HepG2 (cell line): Measurements from ENCODE around the gene PCGF2. TPM values are rescaled to one million over a fixed set of nuclear protein-coding genes. Genes with fewer than 3 reads are reported as not detected.

Source experiments
- DMTF1 ChIP-seq: sonication (generic); formaldehyde crosslinking; IDR thresholded peaks from 2 replicates; pipeline ENCODE4 v1.4.0; 2020; ENCODE audit warnings: mild to moderate bottlenecking, missing genetic modification reagents
- FOXA1 ChIP-seq, 2 experiments: fragments of 450-650 bp in 1 of 2; sonication (generic) in 1 of 2; formaldehyde crosslinking in 1 of 2; IDR thresholded peaks; 2 replicates each; pipeline versions ENCODE4 v1.4.0 to v1.6.1; 2016 to 2020; ENCODE audit warnings: missing genetic modification reagents in 1 of 2
- FUBP1 ChIP-seq: sonication (generic); formaldehyde crosslinking; IDR thresholded peaks from 2 replicates; pipeline ENCODE4 v1.5.1; 2020; ENCODE audit warnings: missing genetic modification reagents, mild to moderate bottlenecking, borderline replicate concordance
- HNRNPLL ChIP-seq: fragments of 200-400 bp; formaldehyde crosslinking; IDR thresholded peaks from 2 replicates; pipeline ENCODE4 v1.6.1; 2017; ENCODE audit warnings: mild to moderate bottlenecking, low read depth, low read length; ENCODE audit not compliant: poor library complexity, severe bottlenecking
- JARID2 ChIP-seq: sonication (generic); formaldehyde crosslinking; IDR thresholded peaks from 2 replicates; pipeline ENCODE4 v1.8.1; 2023; ENCODE audit warnings: missing genetic modification reagents, inconsistent platforms; ENCODE audit not compliant: insufficient replicate concordance
- MED1 ChIP-seq: sonication (generic); formaldehyde crosslinking; IDR thresholded peaks from 2 replicates; pipeline ENCODE4 v1.4.0; 2020; ENCODE audit warnings: missing genetic modification reagents
- RARG ChIP-seq: sonication (generic); formaldehyde crosslinking; IDR thresholded peaks from 2 replicates; pipeline ENCODE4 v1.4.0; 2020; ENCODE audit warnings: low read depth, mild to moderate bottlenecking, missing genetic modification reagents
- SP1 ChIP-seq, 2 experiments: fragments of 450-650 bp in 1 of 2; sonication (generic) in 1 of 2; formaldehyde crosslinking in 1 of 2; IDR thresholded peaks; 2 replicates each; pipeline versions ENCODE4 v1.4.0 to v1.6.1; 2016 to 2020; ENCODE audit warnings: missing genetic modification reagents in 1 of 2
- THAP11 ChIP-seq: IDR thresholded peaks from 2 replicates; pipeline ENCODE4 v1.6.1; 2016; ENCODE audit warnings: missing biosample characterization, missing genetic modification reagents
- TOPORS ChIP-seq: sonication (generic); formaldehyde crosslinking; IDR thresholded peaks from 2 replicates; pipeline ENCODE4 v1.8.0; 2023; ENCODE audit warnings: mild to moderate bottlenecking, missing genetic modification reagents
- UBTF ChIP-seq: sonication (generic); formaldehyde crosslinking; IDR thresholded peaks from 2 replicates; pipeline ENCODE4 v1.4.0; 2020; ENCODE audit warnings: mild to moderate bottlenecking, missing genetic modification reagents
- YEATS4 ChIP-seq: sonication (generic); formaldehyde crosslinking; IDR thresholded peaks from 2 replicates; pipeline ENCODE4 v1.4.0; 2020; ENCODE audit warnings: missing genetic modification reagents, borderline replicate concordance
- ZBTB38 ChIP-seq: sonication (generic); formaldehyde crosslinking; IDR thresholded peaks from 2 replicates; pipeline ENCODE4 v1.5.1; 2020; ENCODE audit warnings: mild to moderate bottlenecking, missing genetic modification reagents
- ZBTB7A ChIP-seq: sonication (generic); formaldehyde crosslinking; IDR thresholded peaks from 2 replicates; pipeline ENCODE4 v1.8.0; 2022; ENCODE audit warnings: mild to moderate bottlenecking, missing genetic modification reagents
- ZNF281 ChIP-seq: sonication (generic); formaldehyde crosslinking; IDR thresholded peaks from 2 replicates; pipeline ENCODE4 v1.4.0; 2020; ENCODE audit warnings: missing genetic modification reagents, borderline replicate concordance
- ZNF614 ChIP-seq: IDR thresholded peaks from 2 replicates; pipeline ENCODE4 v1.6.1; 2018; ENCODE audit warnings: missing biosample characterization, missing genetic modification reagents, inconsistent platforms, borderline replicate concordance
- ZNF7 ChIP-seq: IDR thresholded peaks from 2 replicates; pipeline ENCODE4 v1.6.1; 2016; ENCODE audit warnings: missing biosample characterization, missing genetic modification reagents
- ZNF891 ChIP-seq: sonication (generic); formaldehyde crosslinking; IDR thresholded peaks from 2 replicates; pipeline ENCODE4 v1.5.0; 2020; ENCODE audit warnings: mild to moderate bottlenecking, missing genetic modification reagents
- polyA plus RNA-seq, 8 experiments: library from polyadenylated mRNA; depleted of rRNA in 3 of 8; stranded (reverse) in 7 of 8; unstranded in 1 of 8; fragments of >200 nt; fragmentation: Illumina TruSeq in 4 of 8; extraction: Trizol in 4 of 8; gene quantifications; 2 replicates each; pipeline versions ENCODE4 v1.2.1 to v1.2.3, GENCODE V29; 2011 to 2016; ENCODE audit warnings: low read depth in 4 of 8, missing spikeins in 1 of 8, mixed read lengths in 1 of 8; ENCODE audit not compliant: insufficient read depth in 1 of 8
- total RNA-seq, 5 experiments: library from RNA; depleted of rRNA; stranded (reverse); fragments of >200 nt; fragmentation: Illumina TruSeq; extraction: Trizol; gene quantifications; 2 replicates each; pipeline ENCODE4 v1.2.3, GENCODE V29; 2016; ENCODE audit warnings: low read depth in 1 of 5

The PCGF2 gene
- total and polyA plus RNA-seq, 2 of the 13 experiments (the other 11 are each of a cell fraction or from before 2014, with no cell fraction given), result 11.6 to 29.4 TPM

- peak; percentile 96 for TF ChIP-seq THAP11 (CRISPR knock-in tag)
- peak; percentile 27; the same call in 1 of the 2 replicates for TF ChIP-seq ZNF614 (CRISPR knock-in tag)
- no peak for TF ChIP-seq SP1 (IDR thresholded peaks at IDR 0.05)
- TF ChIP-seq SP1 (CRISPR knock-in tag; IDR thresholded peaks at IDR 0.05), result peak; percentile 89
- peak; percentile 86; the same call in 1 of the 2 replicates for TF ChIP-seq ZBTB38
- TF ChIP-seq YEATS4 (CRISPR knock-in tag), result peak; percentile 93
- peak; percentile 64; the same call in 1 of the 2 replicates for TF ChIP-seq ZNF281 (CRISPR knock-in tag)
- TF ChIP-seq ZNF891 (CRISPR knock-in tag), result peak; percentile 19; the same call in 1 of the 2 replicates
- TF ChIP-seq TOPORS (CRISPR knock-in tag), result peak; percentile 39; the same call in 1 of the 2 replicates
- TF ChIP-seq ZBTB7A (CRISPR knock-in tag), result 0 out of 2 replicates have a peak, but pooled peaks have one; percentile 23
- no peak for TF ChIP-seq JARID2 (CRISPR knock-in tag)
- no peak for TF ChIP-seq ZNF7
- TF ChIP-seq DMTF1 (CRISPR knock-in tag), result no peak; the same call in 1 of the 2 replicates
- TF ChIP-seq FUBP1 (CRISPR knock-in tag), result no peak
- TF ChIP-seq MED1 (CRISPR knock-in tag), result peak; percentile 49; the same call in 1 of the 2 replicates
- TF ChIP-seq UBTF (CRISPR knock-in tag), result peak; percentile 48; the same call in 1 of the 2 replicates
- no peak for TF ChIP-seq FOXA1 (IDR thresholded peaks at IDR 0.05)
- TF ChIP-seq FOXA1 (CRISPR knock-in tag; IDR thresholded peaks at IDR 0.05), result peak; percentile 34; the same call in 1 of the 2 replicates
- TF ChIP-seq HNRNPLL, result peak; percentile 63
- peak; percentile 89; the same call in 1 of the 2 replicates for TF ChIP-seq RARG (CRISPR knock-in tag)
Observed at GRCh38 chr17:38752308-38753070, 4.4 kb upstream of the PCGF2 start, which contains the start of gene PSMB3 (continued).
